HepG2 (cell line): Measurements from ENCODE around the gene TRMT1. TPM values are rescaled to one million over a fixed set of nuclear protein-coding genes. Genes with fewer than 3 reads are reported as not detected.
A peak's percentile ranks its signal among the peaks of the same experiment; 100 is the strongest.

Experiments
- ATAC-seq: fragments of 200-7000 bp; cut with Tn5 transposase; 3 replicates; pipeline ENCODE4 v1.9.1; 2020; ENCODE audit warnings: mild to moderate bottlenecking, moderate library complexity
- BruUV-seq: library from RNA; stranded (reverse); fragments of 400-500 nt; replicated peaks from 2 replicates; lab custom pipeline; 2021; lab: Mats Ljungman, UMichigan
- CTCF ChIA-PET: fragments of 300-600 bp; formaldehyde crosslinking; extraction: SDS; loops from one replicate; lab custom pipeline; 2021; ENCODE audit warnings: low total read pairs, inconsistent platforms, low intra/inter-chr PET ratio; lab: Yijun Ruan, JAX
- POLR2A ChIA-PET: fragments of 350-600 bp; sonication (Branson Sonifier 250); formaldehyde crosslinking; loops from one replicate; lab custom pipeline; 2020; ENCODE audit warnings: antibody characterized with exemption, inconsistent platforms; lab: Yijun Ruan, JAX
- DNase-seq: peaks from one replicate; pipeline ENCODE4 v3.0.0-alpha.2; 2015; ENCODE audit warnings: low spot score
- FAIRE-seq: peaks from 3 replicates; lab custom pipeline; 2011; peaks lifted over from hg19 to GRCh38; lab: Jason Lieb, UNC
- H2AFZ ChIP-seq: one replicate; pipeline ENCODE4 v1.6.1; 2011; ENCODE audit warnings: low read length, inconsistent platforms
- H3K27ac ChIP-seq: fragments of 300-600 bp; 3 replicates; pipeline ENCODE4 v1.8.0; 2011; ENCODE audit warnings: mixed run types, mild to moderate bottlenecking, mixed read lengths, low read length, inconsistent platforms; ENCODE audit not compliant: insufficient read depth; ENCODE audit errors: extremely low read length
- H3K27me3 ChIP-seq, 2 experiments: fragments of 200-600 bp in 1 of 2; 2 replicates in 1 of 2; 3 replicates in 1 of 2; pipeline versions ENCODE4 v1.6.0 to v1.8.0; 2011; ENCODE audit warnings: low read length in 2 of 2, mild to moderate bottlenecking in 2 of 2, moderate library complexity in 2 of 2, inconsistent platforms in 1 of 2; ENCODE audit not compliant: insufficient read depth in 2 of 2, control insufficient read depth in 1 of 2
- H3K36me3 ChIP-seq, 2 experiments: fragments of 200-600 bp in 1 of 2; replicated peaks in 1 of 2; 2 replicates in 1 of 2; 3 replicates in 1 of 2; pipeline versions ENCODE4 v1.5.1 to v1.8.0; 2011; ENCODE audit warnings: low read length in 2 of 2, inconsistent platforms in 1 of 2; ENCODE audit not compliant: insufficient read depth in 2 of 2, control insufficient read depth in 1 of 2
- H3K4me1 ChIP-seq: 2 replicates; pipeline ENCODE4 v1.5.1; 2012; ENCODE audit warnings: low read length, inconsistent platforms; ENCODE audit not compliant: insufficient read depth
- H3K4me2 ChIP-seq: 2 replicates; pipeline ENCODE4 v1.6.0; 2011; ENCODE audit warnings: low read depth, low read length, inconsistent platforms
- H3K4me3 ChIP-seq, 3 experiments: fragments of 200-600 bp in 1 of 3; sonication (generic), shearing (Covaris generic) in 1 of 3; replicated peaks in 1 of 3; 2 replicates each; pipeline ENCODE4 v1.5.1; 2011 to 2016; ENCODE audit warnings: low read length in 3 of 3, inconsistent platforms in 2 of 3, low read depth in 2 of 3, mild to moderate bottlenecking in 2 of 3, control low read depth in 1 of 3, mixed read lengths in 1 of 3; ENCODE audit not compliant: insufficient read depth in 1 of 3
- H3K79me2 ChIP-seq: one replicate; pipeline ENCODE4 v1.6.1; 2011; ENCODE audit warnings: low read length, inconsistent platforms; ENCODE audit not compliant: insufficient read depth
- H3K9ac ChIP-seq: 2 replicates; pipeline ENCODE4 v1.6.0; 2011; ENCODE audit warnings: mild to moderate bottlenecking, low read depth, low read length, inconsistent platforms; ENCODE audit not compliant: insufficient read depth
- H3K9me3 ChIP-seq: 2 replicates; pipeline ENCODE4 v1.5.1; 2012; ENCODE audit warnings: mild to moderate bottlenecking, low read length
- H4K20me1 ChIP-seq: 2 replicates; pipeline ENCODE4 v1.6.0; 2011; ENCODE audit warnings: inconsistent platforms, mild to moderate bottlenecking, low read length, moderate library complexity; ENCODE audit not compliant: insufficient read depth
- CC2D1A ChIP-seq: sonication (generic); formaldehyde crosslinking; IDR thresholded peaks from 2 replicates; pipeline ENCODE4 v1.8.1; 2023; ENCODE audit warnings: mild to moderate bottlenecking, missing genetic modification reagents
- CREBL2 ChIP-seq: sonication (generic); formaldehyde crosslinking; IDR thresholded peaks from 2 replicates; pipeline ENCODE4 v1.8.1; 2023; ENCODE audit warnings: missing genetic modification reagents, mild to moderate bottlenecking, borderline replicate concordance
- GPN1 ChIP-seq: sonication (generic); formaldehyde crosslinking; IDR thresholded peaks from 2 replicates; pipeline ENCODE4 v1.5.1; 2020; ENCODE audit warnings: missing genetic modification reagents, borderline replicate concordance
- KDM2A ChIP-seq: sonication (generic); formaldehyde crosslinking; IDR thresholded peaks from 2 replicates; pipeline ENCODE4 v1.4.0; 2020; ENCODE audit warnings: low read depth, missing genetic modification reagents, borderline replicate concordance
- NFE2L2 ChIP-seq: fragments of 150-350 bp; IDR thresholded peaks from 2 replicates; pipeline ENCODE4 v1.6.1; 2014; ENCODE audit warnings: low read length
- PAX8 ChIP-seq: sonication (generic); formaldehyde crosslinking; IDR thresholded peaks from 2 replicates; pipeline ENCODE4 v1.8.0; 2022; ENCODE audit warnings: mild to moderate bottlenecking, missing genetic modification reagents, borderline replicate concordance
- SNAI1 ChIP-seq: sonication (generic); formaldehyde crosslinking; IDR thresholded peaks from 2 replicates; pipeline ENCODE4 v1.5.0; 2020; ENCODE audit warnings: mild to moderate bottlenecking, missing genetic modification reagents, borderline replicate concordance
- ZBTB21 ChIP-seq: sonication (generic); formaldehyde crosslinking; IDR thresholded peaks from 2 replicates; pipeline ENCODE4 v1.4.0; 2020; ENCODE audit warnings: missing genetic modification reagents
- ZNF138 ChIP-seq: sonication (generic); formaldehyde crosslinking; IDR thresholded peaks from 2 replicates; pipeline ENCODE4 v1.5.0; 2020; ENCODE audit warnings: mild to moderate bottlenecking, low read depth, missing genetic modification reagents
- ZNF3 ChIP-seq: IDR thresholded peaks from 2 replicates; pipeline ENCODE4 v1.7.0; 2017; ENCODE audit warnings: inconsistent platforms
- ZNF510 ChIP-seq: sonication (generic); formaldehyde crosslinking; IDR thresholded peaks from 2 replicates; pipeline ENCODE4 v1.4.0; 2020; ENCODE audit warnings: low read depth, mild to moderate bottlenecking, missing genetic modification reagents
- ZNF891 ChIP-seq: sonication (generic); formaldehyde crosslinking; IDR thresholded peaks from 2 replicates; pipeline ENCODE4 v1.5.0; 2020; ENCODE audit warnings: mild to moderate bottlenecking, missing genetic modification reagents
- WGBS: methylation state at CpG from one replicate; pipeline ENCODE4 v1.1.6; 2017; ENCODE audit warnings: low lambda C conversion rate; 5-methylcytosine and 5-hydroxymethylcytosine counted together
- in situ Hi-C: cut with HindIII; loops from 2 replicates; pipeline ENCODE4 v1.10.0; 2017; ENCODE audit warnings: low pct_unique_long_range_greater_than_20kb; ENCODE audit not compliant: extremely low pct_ligation_motif_present
- intact Hi-C: fragments of 100-400 bp; cut with micrococcal nuclease; formaldehyde crosslinking; loops from one replicate; pipeline ENCODE4 v1.10.0; 2022; ENCODE audit not compliant: unreplicated experiment
- polyA plus RNA-seq, 8 experiments: library from polyadenylated mRNA; depleted of rRNA in 3 of 8; stranded (reverse) in 7 of 8; unstranded in 1 of 8; fragments of >200 nt; fragmentation: Illumina TruSeq in 4 of 8; extraction: Trizol in 4 of 8; gene quantifications; 2 replicates each; pipeline versions ENCODE4 v1.2.1 to v1.2.3, GENCODE V29; 2011 to 2016; ENCODE audit warnings: low read depth in 4 of 8, missing spikeins in 1 of 8, mixed read lengths in 1 of 8; ENCODE audit not compliant: insufficient read depth in 1 of 8
- total RNA-seq, 5 experiments: library from RNA; depleted of rRNA; stranded (reverse); fragments of >200 nt; fragmentation: Illumina TruSeq; extraction: Trizol; gene quantifications; 2 replicates each; pipeline ENCODE4 v1.2.3, GENCODE V29; 2016; ENCODE audit warnings: low read depth in 1 of 5
- TF ChIP-seq, protein P1 (sequence below): sonication (generic); formaldehyde crosslinking; IDR thresholded peaks from 2 replicates; pipeline ENCODE4 v1.4.0; 2020; ENCODE audit warnings: missing genetic modification reagents
- TF ChIP-seq, protein P2 (sequence below): sonication (generic); formaldehyde crosslinking; IDR thresholded peaks from 2 replicates; pipeline ENCODE4; 2020; ENCODE audit warnings: missing genetic modification reagents, mild to moderate bottlenecking, borderline replicate concordance
- TF ChIP-seq, protein P3 (sequence below): IDR thresholded peaks from 2 replicates; pipeline ENCODE4 v1.6.1; 2016; ENCODE audit warnings: mild to moderate bottlenecking
- TF ChIP-seq, protein P4 (sequence below): sonication (generic); formaldehyde crosslinking; IDR thresholded peaks from 2 replicates; pipeline ENCODE4 v1.5.0; 2020; ENCODE audit warnings: missing genetic modification reagents

The TRMT1 gene
- total and polyA plus RNA-seq, 2 of the 13 experiments (the other 11 are each of a cell fraction or from before 2014, with no cell fraction given): 35.5 to 44.1 TPM

GRCh38 chr19:13164343-13165161, 48.0 kb upstream of the TRMT1 start:
- intact Hi-C loops: no loop called here
- ChIA-PET CTCF (no interaction called here), POLR2A (interaction anchor here (1.0 to 10.2 kb wide), 13 partner anchors 10 to 682 kb away, joined by 3 to 108 read pairs (median 5); partner anchors contain the start of genes IER2, NACC1, STX10 and TRMT1)
- no TSS peak for BruUV-seq
- no peaks in the 10 kb centered on the region for H4K20me1 ChIP-seq
- FAIRE-seq (peak; percentile 84), DNase-seq (peak; percentile 89), ATAC-seq (peak; percentile 6)
- no peaks in the 10 kb centered on the region for H3K36me3 ChIP-seq
- H3K4me3 ChIP-seq: peak overlapping the region; percentile 63 to 81 (median 64)
- in situ Hi-C loops: no loop called here
- H3K4me2 ChIP-seq: peak overlapping the region; percentile 100
- no peaks in the 10 kb centered on the region for H3K79me2 ChIP-seq
- peak overlapping the region; percentile 97 for H3K9ac ChIP-seq
- 0% methylated on average over 3 of the region's 19 CpGs for WGBS
- no peaks in the 10 kb centered on the region for H3K27me3 ChIP-seq
- peak overlapping the region; percentile 46 for H2AFZ ChIP-seq
- H3K27ac ChIP-seq: peak overlapping the region; percentile 99
- peaks cover 69% of the 10 kb centered on the region for H3K4me1 ChIP-seq
- H3K9me3 ChIP-seq: no peaks in the 10 kb centered on the region
- TF ChIP-seq ZNF510 (CRISPR knock-in tag): no peak
- 0 out of 2 replicates have a peak, but pooled peaks have one; percentile 2 for TF ChIP-seq CC2D1A (CRISPR knock-in tag)
- TF ChIP-seq PAX8 (CRISPR knock-in tag): no peak
- no peak for TF ChIP-seq CREBL2 (CRISPR knock-in tag)
- TF ChIP-seq NFE2L2: no peak
- TF ChIP-seq ZNF138: no peak
- no peak for TF ChIP-seq ZNF3
- TF ChIP-seq, protein P1, sequence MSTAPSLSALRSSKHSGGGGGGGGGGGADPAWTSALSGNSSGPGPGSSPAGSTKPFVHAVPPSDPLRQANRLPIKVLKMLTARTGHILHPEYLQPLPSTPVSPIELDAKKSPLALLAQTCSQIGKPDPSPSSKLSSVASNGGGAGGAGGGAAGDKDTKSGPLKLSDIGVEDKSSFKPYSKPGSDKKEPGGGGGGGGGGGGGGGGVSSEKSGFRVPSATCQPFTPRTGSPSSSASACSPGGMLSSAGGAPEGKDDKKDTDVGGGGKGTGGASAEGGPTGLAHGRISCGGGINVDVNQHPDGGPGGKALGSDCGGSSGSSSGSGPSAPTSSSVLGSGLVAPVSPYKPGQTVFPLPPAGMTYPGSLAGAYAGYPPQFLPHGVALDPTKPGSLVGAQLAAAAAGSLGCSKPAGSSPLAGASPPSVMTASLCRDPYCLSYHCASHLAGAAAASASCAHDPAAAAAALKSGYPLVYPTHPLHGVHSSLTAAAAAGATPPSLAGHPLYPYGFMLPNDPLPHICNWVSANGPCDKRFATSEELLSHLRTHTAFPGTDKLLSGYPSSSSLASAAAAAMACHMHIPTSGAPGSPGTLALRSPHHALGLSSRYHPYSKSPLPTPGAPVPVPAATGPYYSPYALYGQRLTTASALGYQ (CRISPR knock-in tag): peak; percentile 81; the same call in 1 of the 2 replicates
- TF ChIP-seq, protein P2, sequence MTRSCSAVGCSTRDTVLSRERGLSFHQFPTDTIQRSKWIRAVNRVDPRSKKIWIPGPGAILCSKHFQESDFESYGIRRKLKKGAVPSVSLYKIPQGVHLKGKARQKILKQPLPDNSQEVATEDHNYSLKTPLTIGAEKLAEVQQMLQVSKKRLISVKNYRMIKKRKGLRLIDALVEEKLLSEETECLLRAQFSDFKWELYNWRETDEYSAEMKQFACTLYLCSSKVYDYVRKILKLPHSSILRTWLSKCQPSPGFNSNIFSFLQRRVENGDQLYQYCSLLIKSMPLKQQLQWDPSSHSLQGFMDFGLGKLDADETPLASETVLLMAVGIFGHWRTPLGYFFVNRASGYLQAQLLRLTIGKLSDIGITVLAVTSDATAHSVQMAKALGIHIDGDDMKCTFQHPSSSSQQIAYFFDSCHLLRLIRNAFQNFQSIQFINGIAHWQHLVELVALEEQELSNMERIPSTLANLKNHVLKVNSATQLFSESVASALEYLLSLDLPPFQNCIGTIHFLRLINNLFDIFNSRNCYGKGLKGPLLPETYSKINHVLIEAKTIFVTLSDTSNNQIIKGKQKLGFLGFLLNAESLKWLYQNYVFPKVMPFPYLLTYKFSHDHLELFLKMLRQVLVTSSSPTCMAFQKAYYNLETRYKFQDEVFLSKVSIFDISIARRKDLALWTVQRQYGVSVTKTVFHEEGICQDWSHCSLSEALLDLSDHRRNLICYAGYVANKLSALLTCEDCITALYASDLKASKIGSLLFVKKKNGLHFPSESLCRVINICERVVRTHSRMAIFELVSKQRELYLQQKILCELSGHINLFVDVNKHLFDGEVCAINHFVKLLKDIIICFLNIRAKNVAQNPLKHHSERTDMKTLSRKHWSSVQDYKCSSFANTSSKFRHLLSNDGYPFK (CRISPR knock-in tag): no peak
- no peak; the same call in 1 of the 2 replicates for TF ChIP-seq KDM2A (CRISPR knock-in tag)
- TF ChIP-seq, protein P3, sequence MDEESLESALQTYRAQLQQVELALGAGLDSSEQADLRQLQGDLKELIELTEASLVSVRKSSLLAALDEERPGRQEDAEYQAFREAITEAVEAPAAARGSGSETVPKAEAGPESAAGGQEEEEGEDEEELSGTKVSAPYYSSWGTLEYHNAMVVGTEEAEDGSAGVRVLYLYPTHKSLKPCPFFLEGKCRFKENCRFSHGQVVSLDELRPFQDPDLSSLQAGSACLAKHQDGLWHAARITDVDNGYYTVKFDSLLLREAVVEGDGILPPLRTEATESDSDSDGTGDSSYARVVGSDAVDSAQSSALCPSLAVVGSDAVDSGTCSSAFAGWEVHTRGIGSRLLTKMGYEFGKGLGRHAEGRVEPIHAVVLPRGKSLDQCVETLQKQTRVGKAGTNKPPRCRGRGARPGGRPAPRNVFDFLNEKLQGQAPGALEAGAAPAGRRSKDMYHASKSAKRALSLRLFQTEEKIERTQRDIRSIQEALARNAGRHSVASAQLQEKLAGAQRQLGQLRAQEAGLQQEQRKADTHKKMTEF (CRISPR knock-in tag): peak; percentile 83
- TF ChIP-seq ZNF891 (CRISPR knock-in tag): peak; percentile 91
- TF ChIP-seq SNAI1 (CRISPR knock-in tag): no peak
- TF ChIP-seq, protein P4, sequence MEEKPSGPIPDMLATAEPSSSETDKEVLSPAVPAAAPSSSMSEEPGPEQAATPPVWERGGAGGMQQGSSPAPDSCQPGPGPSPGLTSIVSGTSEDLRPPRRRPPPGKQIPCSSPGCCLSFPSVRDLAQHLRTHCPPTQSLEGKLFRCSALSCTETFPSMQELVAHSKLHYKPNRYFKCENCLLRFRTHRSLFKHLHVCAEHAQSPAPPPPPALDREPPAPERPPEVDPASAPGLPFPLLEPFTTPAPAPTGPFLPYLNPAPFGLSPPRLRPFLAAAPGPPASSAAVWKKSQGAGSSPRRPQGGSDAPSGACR (CRISPR knock-in tag): no peak
- TF ChIP-seq ZBTB21: no peak
- no peak for TF ChIP-seq GPN1 (CRISPR knock-in tag)
